Mammary epithelial cell (primary cell): ENCODE data around the gene ARHGAP4.

ENCODE experiments used
- EZH2 ChIP-seq: IDR thresholded peaks from 2 replicates; pipeline ENCODE4 v1.6.1; 2012; ENCODE audit warnings: low read length, inconsistent platforms, borderline replicate concordance
- TF ChIP-seq, protein P1 (sequence below), 2 donors: IDR thresholded peaks in 1 of 2; conservative IDR thresholded peaks in 1 of 2; 2 replicates each; pipeline ENCODE4 v1.5.1; 2011 to 2012; ENCODE audit warnings: inconsistent platforms in 2 of 2, low read length in 2 of 2, mild to moderate bottlenecking in 2 of 2, control low read depth in 1 of 2, low read depth in 1 of 2; ENCODE audit not compliant: insufficient read depth in 1 of 2; ENCODE audit errors: extremely low read depth in 1 of 2

DNA sequence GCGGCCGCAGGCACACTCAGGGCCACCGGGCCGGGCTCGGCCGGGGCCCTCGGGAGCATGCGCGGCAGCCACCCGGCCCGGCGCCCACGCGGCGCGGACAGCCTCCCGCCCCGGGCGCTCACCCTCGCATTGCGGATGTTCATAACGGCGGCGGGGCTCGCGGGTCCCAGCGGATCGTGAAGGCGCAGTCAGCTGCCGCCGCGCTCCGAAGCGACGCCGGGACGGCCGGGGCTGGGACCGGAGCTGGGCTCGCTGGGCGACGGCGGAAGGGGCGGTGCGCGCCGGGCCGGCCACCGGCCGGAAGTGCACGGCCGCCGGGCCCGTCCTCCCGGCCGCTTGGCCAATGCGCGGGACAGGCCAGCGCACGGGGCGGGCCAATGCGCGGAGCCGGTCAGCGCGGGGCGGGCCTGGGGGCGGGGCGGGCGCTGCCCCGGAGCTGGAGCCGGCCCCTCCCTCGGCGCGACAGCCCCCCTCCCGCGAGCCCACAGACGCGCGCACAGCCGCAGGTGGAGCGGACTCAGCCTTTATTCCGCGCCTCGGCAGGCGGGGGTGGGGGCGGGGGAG lies 8.8 kb upstream of the ARHGAP4 start, which contains the start of gene NAA10:
- no peak for TF ChIP-seq EZH2
- TF ChIP-seq, protein P1, sequence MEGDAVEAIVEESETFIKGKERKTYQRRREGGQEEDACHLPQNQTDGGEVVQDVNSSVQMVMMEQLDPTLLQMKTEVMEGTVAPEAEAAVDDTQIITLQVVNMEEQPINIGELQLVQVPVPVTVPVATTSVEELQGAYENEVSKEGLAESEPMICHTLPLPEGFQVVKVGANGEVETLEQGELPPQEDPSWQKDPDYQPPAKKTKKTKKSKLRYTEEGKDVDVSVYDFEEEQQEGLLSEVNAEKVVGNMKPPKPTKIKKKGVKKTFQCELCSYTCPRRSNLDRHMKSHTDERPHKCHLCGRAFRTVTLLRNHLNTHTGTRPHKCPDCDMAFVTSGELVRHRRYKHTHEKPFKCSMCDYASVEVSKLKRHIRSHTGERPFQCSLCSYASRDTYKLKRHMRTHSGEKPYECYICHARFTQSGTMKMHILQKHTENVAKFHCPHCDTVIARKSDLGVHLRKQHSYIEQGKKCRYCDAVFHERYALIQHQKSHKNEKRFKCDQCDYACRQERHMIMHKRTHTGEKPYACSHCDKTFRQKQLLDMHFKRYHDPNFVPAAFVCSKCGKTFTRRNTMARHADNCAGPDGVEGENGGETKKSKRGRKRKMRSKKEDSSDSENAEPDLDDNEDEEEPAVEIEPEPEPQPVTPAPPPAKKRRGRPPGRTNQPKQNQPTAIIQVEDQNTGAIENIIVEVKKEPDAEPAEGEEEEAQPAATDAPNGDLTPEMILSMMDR (conservative IDR thresholded peaks at IDR 0.05 in 1 of 2, IDR thresholded peaks at IDR 0.05 in 1 of 2; ENCODE audit: extremely low read depth in 1 of 2, insufficient read depth in 1 of 2, low read depth in 1 of 2, low read length in 2 of 2), result no peak
